IPS-NIHi11 (cell line): ENCODE measurements around the gene GLUD1.
"Not testable (repeated sequence)": the region's sequence is repeated elsewhere in the genome, so short reads cannot be mapped to it uniquely, and the experiment has no call there.

Experiments used
- DNase-seq: peaks from one replicate; pipeline ENCODE4 v3.0.0; 2012; ENCODE audit warnings: mixed read lengths, low spot score

Gene GLUD1

GRCh38 chr10:87094373-87095235, at the start of gene GLUD1, which contains the start of gene SHLD2:
GLUD1 (minus strand) TSS chr10:87094843; CDS start chr10:87094769, 74 bp downstream.
SHLD2 (plus strand) TSS chr10:87095206; CDS start chr10:87151355, 56,149 bp downstream.
- DNase-seq: peak; percentile 95

DNA sequence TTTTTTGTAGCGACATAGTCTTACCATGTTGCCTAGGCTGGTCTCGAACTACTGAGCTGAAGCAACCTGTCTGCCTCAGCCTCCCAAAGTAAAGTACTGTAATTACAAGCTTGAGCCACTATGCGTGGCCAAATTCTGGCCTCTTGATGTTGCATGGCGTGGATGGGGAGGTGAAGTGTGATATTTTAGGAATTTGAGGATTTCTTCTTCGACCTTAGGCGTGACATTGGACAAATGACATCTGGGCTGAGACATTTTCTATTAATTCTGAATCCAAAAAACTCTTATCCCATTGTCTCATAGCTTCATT, 48.4 kb upstream of the GLUD1 start:
- DNase-seq: not testable (repeated sequence)

DNA sequence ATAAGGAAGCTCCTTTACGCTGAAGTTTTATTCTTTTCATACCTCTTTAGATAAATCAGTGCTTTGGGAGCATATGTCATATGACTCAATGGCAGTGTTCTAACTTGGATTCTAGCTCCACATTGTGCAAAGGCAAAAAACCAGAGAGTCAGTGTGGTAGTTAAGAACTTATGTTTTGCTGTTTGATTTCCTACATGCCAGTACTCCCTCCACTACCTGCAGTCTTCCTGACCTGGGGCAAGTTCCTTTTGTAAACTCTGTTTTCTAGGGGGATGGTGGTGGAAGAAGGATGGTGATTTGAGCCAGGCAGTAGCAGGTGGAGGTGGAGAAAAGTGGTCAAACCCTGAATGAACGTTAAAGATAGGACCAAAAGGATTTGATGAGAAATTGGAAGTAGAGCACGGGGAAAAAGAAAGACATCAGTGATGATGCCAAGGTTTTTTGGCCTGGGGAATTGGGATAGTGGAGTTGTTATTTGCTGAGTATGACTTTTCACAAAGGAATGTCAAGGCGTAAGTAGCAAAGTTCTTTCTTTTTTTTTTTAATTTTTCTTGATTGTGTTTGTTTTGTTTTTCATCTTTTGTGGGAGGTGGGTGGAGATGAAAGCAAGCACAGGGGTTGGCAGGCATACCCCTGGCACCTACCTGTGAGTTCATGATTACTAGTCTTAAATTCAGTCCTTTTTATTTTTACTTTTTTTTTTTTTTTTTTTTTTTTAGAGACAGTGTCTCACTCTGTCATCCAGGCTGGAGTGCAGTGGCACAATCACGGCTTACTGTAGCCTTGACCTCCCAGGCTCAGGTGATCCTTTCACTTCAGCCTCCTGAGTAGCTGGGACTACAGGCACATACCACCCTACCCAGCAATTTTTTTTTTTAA, 47.8 kb upstream of the GLUD1 start:
- DNase-seq: not testable (repeated sequence)

- DNase-seq: not testable (repeated sequence)
Measured at GRCh38 chr10:87137478-87137877, 42.8 kb upstream of the GLUD1 start.

GRCh38 chr10:87134440-87134839, 39.8 kb upstream of the GLUD1 start:
- DNase-seq: not testable (repeated sequence)

GRCh38 chr10:87133936-87134335, 39.3 kb upstream of the GLUD1 start:
- DNase-seq: not testable (repeated sequence)

DNA sequence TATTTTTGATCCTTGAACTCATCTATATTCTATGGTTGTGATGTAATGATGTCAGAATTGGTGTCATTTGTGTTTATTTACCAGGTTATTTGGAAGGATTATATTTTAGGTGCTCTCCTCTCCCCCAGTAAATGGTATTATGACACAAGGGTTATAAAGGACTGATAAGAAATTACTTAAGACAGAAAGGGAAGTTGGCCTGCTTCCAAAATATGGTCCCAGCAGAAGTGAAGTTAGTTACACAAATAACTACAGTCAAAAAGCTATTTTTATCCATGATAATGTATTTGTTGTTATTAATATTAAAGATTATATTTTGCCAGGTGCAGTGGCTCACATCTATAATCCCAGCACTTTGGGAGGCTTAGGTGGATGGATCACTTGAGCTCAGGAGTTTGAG, 37.5 kb upstream of the GLUD1 start:
- not testable (repeated sequence) for DNase-seq

GRCh38 chr10:87127607-87128156, 33.0 kb upstream of the GLUD1 start:
- DNase-seq: not testable (repeated sequence)

DNA sequence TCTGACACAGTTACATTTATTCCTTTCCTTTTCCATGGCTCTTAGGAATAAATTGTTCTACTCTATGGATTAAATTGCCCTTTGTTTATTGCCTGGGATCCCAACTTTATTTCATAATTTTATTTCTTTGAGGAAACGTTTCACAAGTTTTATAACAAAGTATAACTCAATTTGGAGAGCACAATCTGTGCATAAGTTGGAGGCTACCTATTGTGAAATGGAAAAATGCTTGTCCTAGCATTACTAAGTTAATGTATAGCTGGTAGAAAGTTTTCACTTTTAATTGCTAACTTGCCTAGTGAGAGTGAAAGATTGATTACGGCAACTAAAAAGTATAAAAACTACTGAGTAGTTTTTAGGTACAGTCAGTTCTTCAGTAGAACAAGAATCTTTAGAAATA, 32.4 kb upstream of the GLUD1 start:
- DNase-seq: not testable (repeated sequence)

- not testable (repeated sequence) for DNase-seq
Measured at GRCh38 chr10:87123351-87123750, 28.7 kb upstream of the GLUD1 start.

DNA sequence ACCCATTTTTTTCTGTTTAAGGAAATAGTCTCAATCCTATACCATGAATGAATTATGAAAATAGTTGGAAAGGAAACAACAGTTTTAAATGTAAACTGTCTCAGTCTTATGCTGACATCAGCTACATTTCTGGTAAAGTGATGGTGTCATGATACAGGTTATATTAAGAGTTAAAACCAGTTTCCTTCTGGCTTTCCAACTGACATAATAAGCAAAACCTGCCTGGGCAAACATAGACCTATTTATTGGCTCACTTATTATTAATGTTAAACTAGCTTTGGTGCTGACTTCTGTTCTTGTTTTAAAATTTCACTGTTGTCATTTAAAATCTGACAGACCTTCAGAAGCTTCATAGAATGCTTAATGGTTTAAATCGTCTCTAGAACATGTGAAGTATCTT, 24.4 kb upstream of the GLUD1 start:
- DNase-seq: not testable (repeated sequence)

- not testable (repeated sequence) for DNase-seq
Measured at GRCh38 chr10:87118122-87118521, 23.5 kb upstream of the GLUD1 start.

GRCh38 chr10:87105446-87106124, 10.9 kb upstream of the GLUD1 start:
- no peak for DNase-seq

DNA sequence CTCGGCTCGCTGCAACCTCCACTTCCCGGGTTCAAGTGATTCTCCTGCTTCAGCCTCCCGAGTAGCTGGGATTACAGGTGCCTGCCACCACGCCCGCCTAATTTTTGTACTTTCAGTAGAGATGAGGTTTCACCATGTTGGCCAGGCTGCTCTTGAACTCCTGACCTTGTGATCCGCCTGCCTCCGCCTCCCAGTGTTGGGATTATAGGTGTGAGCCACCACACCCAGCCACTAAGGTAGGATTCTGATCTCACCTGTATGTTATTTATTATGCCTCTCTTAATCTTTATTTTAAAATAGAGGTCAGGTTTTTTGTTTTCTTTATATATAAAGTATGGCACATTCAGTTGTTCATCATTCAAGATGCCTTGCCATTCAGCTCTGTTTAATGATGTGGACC, 10.1 kb upstream of the GLUD1 start:
- DNase-seq: not testable (repeated sequence)

- no peak for DNase-seq
Measured at GRCh38 chr10:87101996-87102395, 7.4 kb upstream of the GLUD1 start.

- peak; percentile 83 for DNase-seq
Measured at GRCh38 chr10:87095236-87095945, 748 bp upstream of the GLUD1 start.

DNA sequence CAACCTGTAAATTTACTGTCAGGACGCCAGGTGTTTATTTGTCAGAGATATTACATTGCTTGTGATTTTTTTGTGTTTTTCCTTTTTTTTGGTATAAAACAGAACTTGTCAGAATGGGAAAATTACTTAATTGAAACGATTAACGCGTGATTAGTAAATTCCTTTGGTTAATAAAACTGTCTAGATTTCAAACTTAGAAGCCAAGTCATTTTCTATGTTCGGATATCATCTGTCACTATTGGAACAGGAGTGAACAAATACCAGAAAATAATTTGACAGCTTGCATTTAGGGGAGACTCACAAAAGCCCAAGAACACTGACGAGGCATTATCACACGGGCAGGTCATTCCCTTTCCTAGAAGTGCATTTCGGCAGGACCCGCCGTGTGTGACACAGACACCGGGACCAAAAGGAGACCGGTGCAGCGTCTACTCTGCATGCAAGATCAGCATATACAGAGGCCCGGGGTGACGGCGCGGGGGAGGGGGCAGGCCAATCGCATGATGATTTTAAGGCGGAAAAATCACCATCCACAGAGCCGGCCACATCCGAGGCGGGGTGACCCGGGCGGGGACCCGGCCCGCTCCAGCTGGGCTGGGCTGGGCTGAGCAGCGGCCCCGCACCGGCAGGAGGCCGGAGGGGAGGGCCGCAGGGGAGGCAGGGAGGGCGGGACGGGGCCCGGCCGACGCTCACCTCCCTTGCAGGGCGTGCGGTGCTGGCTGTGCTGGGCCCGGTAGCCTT, 841 bp downstream of the GLUD1 start:
- DNase-seq: peak; percentile 51

GRCh38 chr10:87092861-87093631, 1.6 kb downstream of the GLUD1 start:
- peak; percentile 33 for DNase-seq

DNA sequence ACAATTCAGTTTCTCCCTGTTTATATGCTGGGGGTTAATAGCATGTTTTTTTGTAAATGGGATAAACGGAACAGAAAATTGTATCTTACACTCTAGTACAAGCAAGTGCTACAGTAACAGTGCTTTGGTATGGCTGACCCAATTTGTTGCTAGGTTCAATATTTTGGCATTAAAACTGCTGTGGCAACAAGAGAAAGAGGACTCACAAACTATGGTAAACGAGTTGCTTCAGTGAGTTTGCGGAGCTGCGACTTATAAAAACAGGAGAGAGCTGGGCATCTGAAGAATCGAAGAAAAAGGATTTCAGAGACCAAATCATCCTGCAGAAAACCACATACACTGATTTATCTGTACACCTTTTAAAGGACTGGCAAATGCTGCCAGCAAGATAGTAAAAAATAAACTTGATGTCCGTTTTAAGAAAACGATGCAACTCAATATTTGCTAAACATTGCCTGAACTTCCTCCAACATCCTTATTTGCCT, 2.2 kb downstream of the GLUD1 start:
- no peak for DNase-seq

DNA sequence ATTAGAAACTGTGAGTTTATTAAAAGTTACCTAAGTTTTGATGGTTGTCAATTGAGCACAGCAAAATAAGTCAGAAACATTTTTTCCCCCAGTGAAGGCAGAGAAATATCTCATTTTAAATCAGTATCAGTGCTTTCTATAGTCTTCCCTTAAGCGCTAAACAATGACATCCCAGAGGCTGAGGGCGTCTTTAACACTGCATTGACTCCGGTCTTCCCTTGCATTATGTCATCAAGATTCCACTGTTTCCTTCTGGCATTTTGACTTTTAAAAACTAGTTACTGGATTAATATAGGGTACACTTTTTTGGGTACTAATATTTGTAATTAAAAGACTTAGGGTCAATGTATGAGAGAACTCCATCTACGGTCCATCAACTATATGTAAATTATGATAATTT, 3.9 kb downstream of the GLUD1 start:
- no peak for DNase-seq
